Measurements from ENCODE around the gene SRRM2. TPM values are rescaled to one million over a fixed set of nuclear protein-coding genes. Genes with fewer than 3 reads are reported as not detected.

SRRM2 gene
- total RNA-seq, 2 donors from 2014 or later: 118 to 174 TPM

DNA sequence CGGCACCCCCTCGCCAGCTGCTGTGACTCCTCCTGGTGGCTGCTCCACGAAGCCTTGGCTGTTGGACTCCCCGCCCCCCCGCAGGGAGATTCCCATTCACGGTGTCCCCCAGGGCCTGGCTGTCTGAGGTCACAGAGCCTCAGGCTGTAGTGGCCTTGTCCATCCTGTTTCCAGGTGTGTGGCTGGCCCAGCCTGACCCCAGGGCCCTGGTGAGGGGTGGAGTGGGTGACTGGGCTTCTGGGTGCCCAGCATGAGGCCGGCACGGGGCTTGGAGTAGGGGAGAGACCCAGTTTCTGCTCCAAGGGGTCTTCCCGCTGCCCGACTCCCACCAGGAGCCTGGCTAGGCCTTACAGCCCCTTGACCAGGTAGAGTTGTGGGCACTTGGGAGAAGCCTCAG is 42.9 kb upstream of the SRRM2 start:
- Histone ChIP-seq H3K4me3 (no peak overlapping the region), H3K36me3 (peaks cover 36% of the 10 kb centered on the region), H3K27me3 (no peaks in the 10 kb centered on the region), H3K4me1 (no peaks in the 10 kb centered on the region), H3K9me3 (no peaks in the 10 kb centered on the region), H3K27ac (no peak overlapping the region)
- TF ChIP-seq CTCF (IDR thresholded peaks at IDR 0.05): no peak
- no peak for DNase-seq (ENCODE audit: low spot score)

DNA sequence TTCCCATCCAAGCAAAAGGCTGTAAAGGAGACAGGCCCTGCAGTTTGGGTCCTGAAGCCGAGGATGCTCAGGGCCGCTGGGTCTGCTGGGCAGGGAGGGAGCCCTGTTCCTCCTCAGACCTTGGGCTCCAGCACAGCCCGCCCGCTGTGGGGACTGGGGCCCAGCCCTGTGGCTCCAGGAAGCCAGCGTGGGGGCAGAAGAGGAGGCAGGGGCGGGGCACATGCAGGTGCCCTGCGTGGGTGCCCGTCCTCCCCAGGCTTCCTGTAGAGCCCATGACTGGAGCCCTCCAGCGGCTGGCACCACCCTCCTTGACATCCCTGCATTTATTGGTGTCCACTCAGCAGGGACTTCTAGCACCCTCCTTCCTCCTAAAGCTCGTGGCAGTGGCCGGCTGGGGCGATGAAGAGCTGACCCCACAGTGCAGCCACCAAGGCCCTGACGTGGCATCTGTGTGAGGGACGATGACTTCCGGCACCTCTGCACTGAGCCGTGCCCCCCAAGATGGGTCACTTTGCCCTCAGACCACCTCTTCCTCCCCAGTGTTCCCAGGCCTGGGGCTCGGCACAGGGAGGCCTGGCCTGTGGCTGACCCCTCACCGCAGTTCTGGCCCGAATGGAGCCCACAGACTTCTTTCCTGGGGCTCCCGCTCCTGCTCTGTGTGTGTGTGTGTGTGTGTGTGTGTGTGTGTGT is 42.3 kb upstream of the SRRM2 start:
- DNase-seq (ENCODE audit: low spot score): no peak
- no peak overlapping the region for H3K4me3 ChIP-seq
- H3K9me3 ChIP-seq: no peaks in the 10 kb centered on the region
- TF ChIP-seq CTCF (IDR thresholded peaks at IDR 0.05): no peak
- H3K4me1 ChIP-seq: peaks cover 0 to under 1% of the 10 kb centered on the region in 2 donors
- no peak overlapping the region for H3K27ac ChIP-seq
- no peaks in the 10 kb centered on the region for H3K27me3 ChIP-seq
- peaks cover 31% of the 10 kb centered on the region for H3K36me3 ChIP-seq

DNA sequence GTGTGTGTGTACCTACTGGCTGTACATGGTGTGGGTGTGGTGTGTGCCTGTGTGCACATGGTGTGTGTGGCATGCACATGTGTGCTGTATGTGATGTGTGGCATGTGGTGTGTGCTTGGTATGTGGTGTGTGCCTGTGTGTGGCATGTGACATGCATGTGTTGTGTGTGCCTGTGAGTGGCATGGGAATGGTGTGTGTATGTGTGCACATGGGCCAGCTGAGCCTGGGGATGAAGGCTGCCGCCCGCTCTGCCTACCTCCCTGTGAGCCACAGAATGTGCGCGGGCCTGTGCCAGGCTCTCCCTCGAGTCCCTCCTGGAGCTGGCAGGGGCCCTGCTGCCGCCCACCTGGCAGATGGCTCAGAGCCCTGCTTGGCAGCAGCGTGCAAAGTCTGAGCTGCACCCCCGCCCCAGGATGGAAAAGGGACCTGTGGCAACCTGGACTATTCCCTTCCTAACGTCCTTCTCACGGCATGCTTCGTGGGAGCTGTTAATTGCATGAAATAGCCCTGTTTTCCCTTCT is 41.7 kb upstream of the SRRM2 start:
- Histone ChIP-seq H3K9me3 (no peaks in the 10 kb centered on the region), H3K4me1 (peaks cover 0 to 6% of the 10 kb centered on the region in 2 donors)
- no peak for TF ChIP-seq CTCF (IDR thresholded peaks at IDR 0.05)

GRCh38 chr16:2711370-2712062 is 40.9 kb upstream of the SRRM2 start:
- H3K4me3 ChIP-seq: no peak overlapping the region
- H3K27ac ChIP-seq: no peak overlapping the region
- no peaks in the 10 kb centered on the region for H3K27me3 ChIP-seq
- H3K36me3 ChIP-seq: peaks cover 23% of the 10 kb centered on the region
- no peaks in the 10 kb centered on the region for H3K9me3 ChIP-seq
- peaks cover 0 to 9% of the 10 kb centered on the region in 2 donors for H3K4me1 ChIP-seq
- DNase-seq (ENCODE audit: low spot score): no peak
- no peak for TF ChIP-seq CTCF (IDR thresholded peaks at IDR 0.05)

More for the DNA sequence above, 41.7 kb upstream of the SRRM2 start:
- no peak for DNase-seq (ENCODE audit: low spot score)
- Histone ChIP-seq H3K27me3 (no peaks in the 10 kb centered on the region), H3K4me3 (no peak overlapping the region), H3K36me3 (peaks cover 25% of the 10 kb centered on the region), H3K27ac (no peak overlapping the region)

GRCh38 chr16:2712063-2712441 is 40.4 kb upstream of the SRRM2 start:
- H3K9me3 ChIP-seq: no peaks in the 10 kb centered on the region
- TF ChIP-seq CTCF (IDR thresholded peaks at IDR 0.05): no peak
- peaks cover 21% of the 10 kb centered on the region for H3K36me3 ChIP-seq
- no peak for DNase-seq (ENCODE audit: low spot score)
- H3K27ac ChIP-seq: no peak overlapping the region
- H3K4me3 ChIP-seq: no peak overlapping the region
- H3K4me1 ChIP-seq: peaks cover 0 to 9% of the 10 kb centered on the region in 2 donors
- H3K27me3 ChIP-seq: no peaks in the 10 kb centered on the region

Measured in right atrium auricular region (tissue), 2 donors.